Right lobe of liver (tissue), 4 donors: ENCODE measurements around the gene PTCD1.

Experiments
- CTCF ChIP-seq, 4 donors: fragments of 200-600 bp in 3 of 4; fragments of 450-650 bp in 1 of 4; IDR thresholded peaks; one replicate each; pipeline versions ENCODE4 v1.5.1 to v1.8.0; 2016 to 2022; ENCODE audit warnings: antibody characterized with exemption in 4 of 4, mild to moderate bottlenecking in 2 of 4
- POLR2A ChIP-seq: fragments of 450-650 bp; IDR thresholded peaks from one replicate; pipeline ENCODE4 v1.6.1; 2017; ENCODE audit warnings: antibody characterized with exemption, mild to moderate bottlenecking
- donor health status: DM: no; HTN: no; CAD: no.
- donor health status: DM: no; HTN: no; CAD: no.
- donor health status: DM: no; HTN: yes; CAD: no.

- no peak for TF ChIP-seq CTCF (IDR thresholded peaks at IDR 0.05)
- TF ChIP-seq POLR2A: no peak
These were observed 18.6 kb upstream of the PTCD1 start for GRCh38 chr7:99457050-99457649.
